Skeletal muscle satellite cell (primary cell): ENCODE measurements around the gene NIBAN1. TPM values are rescaled to one million over a fixed set of nuclear protein-coding genes. Genes with fewer than 3 reads are reported as not detected.
"Not testable (repeated sequence)": the region's sequence is repeated elsewhere in the genome, so short reads cannot be mapped to it uniquely, and the experiment has no call there.

Experiments
- H3K27me3 ChIP-seq: 2 replicates; pipeline ENCODE4 v1.7.0; 2013; ENCODE audit warnings: low read length; ENCODE audit not compliant: control insufficient read depth, insufficient read depth
- H3K36me3 ChIP-seq: 2 replicates; pipeline ENCODE4 v1.7.0; 2013; ENCODE audit warnings: mild to moderate bottlenecking, control low read depth, low read length; ENCODE audit not compliant: insufficient read depth
- H3K4me1 ChIP-seq: 2 replicates; pipeline ENCODE4 v1.7.0; 2013; ENCODE audit warnings: low read length; ENCODE audit not compliant: control insufficient read depth, insufficient read depth
- H3K4me2 ChIP-seq: 2 replicates; pipeline ENCODE4 v1.7.0; 2013; ENCODE audit warnings: mild to moderate bottlenecking, low read length
- H3K4me3 ChIP-seq: 2 replicates; pipeline ENCODE4 v1.7.0; 2013; ENCODE audit warnings: low read length
- H3K9ac ChIP-seq: 2 replicates; pipeline ENCODE4 v1.7.0; 2013; ENCODE audit warnings: mild to moderate bottlenecking, low read depth, low read length, moderate library complexity
- H3K9me3 ChIP-seq: replicated peaks from 2 replicates; pipeline ENCODE4 v1.7.0; 2013; ENCODE audit warnings: mild to moderate bottlenecking, control low read depth, low read length
- total RNA-seq: library from RNA; depleted of rRNA; stranded (reverse); fragments of >200 nt; gene quantifications from 2 replicates; pipeline ENCODE4 v1.2.3, GENCODE V29; 2012; rRNA removed

NIBAN1 gene
- total RNA-seq: 50.7 and 61.6 TPM in 2 replicates

- Histone ChIP-seq H3K4me3 (peak within 1 kb of the TSS; percentile 68), H3K9me3 (no peaks in the 10 kb centered on the region), H3K36me3 (no peaks in the 10 kb centered on the region), H3K9ac (peak within 1 kb of the TSS; percentile 32), H3K4me1 (peaks cover 17% of the 10 kb centered on the region), H3K4me2 (peak within 1 kb of the TSS; percentile 87), H3K27me3 (peaks cover 22% of the 10 kb centered on the region)
These were observed at the start of gene NIBAN1 for GRCh38 chr1:184974056-184974836. Gene NIBAN1, minus strand, starts transcription at chr1:184974508. Its CDS starts 152 bp downstream, at chr1:184974356.

GRCh38 chr1:185017966-185018365 is 43.7 kb upstream of the NIBAN1 start:
- Histone ChIP-seq H3K36me3 (no peaks in the 10 kb centered on the region), H3K9ac (no peak overlapping the region), H3K9me3 (no peaks in the 10 kb centered on the region), H3K4me2 (no peak overlapping the region), H3K4me1 (peaks cover 16% of the 10 kb centered on the region), H3K4me3 (no peak overlapping the region), H3K27me3 (no peaks in the 10 kb centered on the region)

GRCh38 chr1:185017338-185017737 is 43.0 kb upstream of the NIBAN1 start:
- Histone ChIP-seq H3K9ac (no peak overlapping the region), H3K4me2 (peak overlapping the region; percentile 33), H3K4me1 (peaks cover 16% of the 10 kb centered on the region), H3K36me3 (no peaks in the 10 kb centered on the region), H3K9me3 (no peaks in the 10 kb centered on the region), H3K27me3 (no peaks in the 10 kb centered on the region), H3K4me3 (no peak overlapping the region)

- no peaks in the 10 kb centered on the region for H3K27me3 ChIP-seq
- H3K4me3 ChIP-seq: no peak overlapping the region
- peak overlapping the region; percentile 8 for H3K4me2 ChIP-seq
- no peak overlapping the region for H3K9ac ChIP-seq
- peaks cover 16% of the 10 kb centered on the region for H3K4me1 ChIP-seq
- H3K36me3 ChIP-seq: no peaks in the 10 kb centered on the region
- no peaks in the 10 kb centered on the region for H3K9me3 ChIP-seq
These were observed 42.6 kb upstream of the NIBAN1 start for GRCh38 chr1:185016880-185017279.

- no peak overlapping the region for H3K4me3 ChIP-seq
- no peaks in the 10 kb centered on the region for H3K36me3 ChIP-seq
- peaks cover 16% of the 10 kb centered on the region for H3K4me1 ChIP-seq
- no peak overlapping the region for H3K4me2 ChIP-seq
- H3K27me3 ChIP-seq: no peaks in the 10 kb centered on the region
- no peak overlapping the region for H3K9ac ChIP-seq
- no peaks in the 10 kb centered on the region for H3K9me3 ChIP-seq
These were observed 41.3 kb upstream of the NIBAN1 start for GRCh38 chr1:185015631-185016030.

- no peaks in the 10 kb centered on the region for H3K36me3 ChIP-seq
- no peak overlapping the region for H3K9ac ChIP-seq
- peaks cover 16% of the 10 kb centered on the region for H3K4me1 ChIP-seq
- H3K9me3 ChIP-seq: no peaks in the 10 kb centered on the region
- no peak overlapping the region for H3K4me2 ChIP-seq
- H3K27me3 ChIP-seq: no peaks in the 10 kb centered on the region
- H3K4me3 ChIP-seq: no peak overlapping the region
These were observed 40.6 kb upstream of the NIBAN1 start for GRCh38 chr1:185014941-185015340.

GRCh38 chr1:185010361-185010760 is 36.1 kb upstream of the NIBAN1 start:
- no peak overlapping the region for H3K4me3 ChIP-seq
- no peak overlapping the region for H3K9ac ChIP-seq
- no peaks in the 10 kb centered on the region for H3K27me3 ChIP-seq
- H3K4me1 ChIP-seq: no peaks in the 10 kb centered on the region
- no peak overlapping the region for H3K4me2 ChIP-seq
- H3K9me3 ChIP-seq: no peaks in the 10 kb centered on the region
- no peaks in the 10 kb centered on the region for H3K36me3 ChIP-seq

GRCh38 chr1:185008838-185009237 is 34.5 kb upstream of the NIBAN1 start:
- Histone ChIP-seq H3K9me3 (no peaks in the 10 kb centered on the region), H3K36me3 (no peaks in the 10 kb centered on the region), H3K4me3 (no peak overlapping the region), H3K4me1 (no peaks in the 10 kb centered on the region), H3K9ac (no peak overlapping the region), H3K27me3 (no peaks in the 10 kb centered on the region), H3K4me2 (no peak overlapping the region)

- H3K4me1 ChIP-seq, H3K9ac ChIP-seq, H3K27me3 ChIP-seq, H3K4me3 ChIP-seq, H3K4me2 ChIP-seq, H3K9me3 ChIP-seq, H3K36me3 ChIP-seq: not testable (repeated sequence)
These were observed 27.1 kb upstream of the NIBAN1 start for GRCh38 chr1:185001312-185001880.

GRCh38 chr1:184999974-185000373 is 25.7 kb upstream of the NIBAN1 start:
- H3K4me2 ChIP-seq, H3K4me1 ChIP-seq, H3K9me3 ChIP-seq, H3K27me3 ChIP-seq, H3K36me3 ChIP-seq, H3K9ac ChIP-seq, H3K4me3 ChIP-seq: not testable (repeated sequence)

GRCh38 chr1:184994301-184994700 is 20.0 kb upstream of the NIBAN1 start:
- no peak overlapping the region for H3K9ac ChIP-seq
- H3K36me3 ChIP-seq: no peaks in the 10 kb centered on the region
- no peak overlapping the region for H3K4me3 ChIP-seq
- H3K27me3 ChIP-seq: peaks cover 7% of the 10 kb centered on the region
- H3K4me2 ChIP-seq: no peak overlapping the region
- no peaks in the 10 kb centered on the region for H3K9me3 ChIP-seq
- H3K4me1 ChIP-seq: no peaks in the 10 kb centered on the region

- Histone ChIP-seq H3K4me3 (no peak overlapping the region), H3K36me3 (no peaks in the 10 kb centered on the region), H3K27me3 (peaks cover 13% of the 10 kb centered on the region), H3K9me3 (no peaks in the 10 kb centered on the region), H3K4me2 (no peak overlapping the region), H3K4me1 (no peaks in the 10 kb centered on the region), H3K9ac (no peak overlapping the region)
These were observed 18.0 kb upstream of the NIBAN1 start for GRCh38 chr1:184992271-184992670.
